Hepatocyte (in vitro differentiated cells): Measurements from ENCODE around the gene DPYD. TPM values are rescaled to one million over a fixed set of nuclear protein-coding genes. Genes with fewer than 3 reads are reported as not detected.

Experiments
- DNase-seq: peaks from one replicate; pipeline ENCODE4 v3.0.0-alpha.2; 2016; ENCODE audit warnings: low spot score
- H2AFZ ChIP-seq: fragments of 200-600 bp; sonication (generic); 2 replicates; pipeline ENCODE4 v1.6.0; 2016; ENCODE audit warnings: antibody characterized with exemption, mild to moderate bottlenecking
- H3K27ac ChIP-seq: fragments of 200-600 bp; sonication (generic); 2 replicates; pipeline ENCODE4 v1.5.1; 2016; ENCODE audit warnings: mild to moderate bottlenecking
- H3K27me3 ChIP-seq: fragments of 200-600 bp; sonication (generic); 2 replicates; pipeline ENCODE4 v1.6.1; 2016
- H3K36me3 ChIP-seq: fragments of 200-600 bp; sonication (generic); replicated peaks from 2 replicates; pipeline ENCODE4 v1.5.1; 2016; ENCODE audit warnings: low read depth; ENCODE audit not compliant: insufficient read depth
- H3K4me1 ChIP-seq: fragments of 200-600 bp; sonication (generic); 2 replicates; pipeline ENCODE4 v1.5.1; 2016; ENCODE audit warnings: mild to moderate bottlenecking, moderate library complexity; ENCODE audit not compliant: insufficient read depth
- H3K4me2 ChIP-seq: fragments of 200-600 bp; sonication (generic); 2 replicates; pipeline ENCODE4 v1.6.0; 2016
- H3K4me3 ChIP-seq: fragments of 200-600 bp; sonication (generic); 2 replicates; pipeline ENCODE4 v1.5.1; 2016; ENCODE audit warnings: mild to moderate bottlenecking
- H3K79me2 ChIP-seq: fragments of 200-600 bp; sonication (generic); 2 replicates; pipeline ENCODE4 v1.6.0; 2017; ENCODE audit warnings: mild to moderate bottlenecking
- H3K9me2 ChIP-seq: fragments of 200-600 bp; sonication (generic); replicated peaks from 2 replicates; pipeline ENCODE4 v1.6.0; 2017; ENCODE audit warnings: mild to moderate bottlenecking; ENCODE audit not compliant: insufficient read depth
- H3K9me3 ChIP-seq: fragments of 200-600 bp; sonication (generic); 2 replicates; pipeline ENCODE4 v1.5.1; 2016; ENCODE audit warnings: low read depth, mild to moderate bottlenecking
- H4K20me1 ChIP-seq: fragments of 200-600 bp; sonication (generic); 2 replicates; pipeline ENCODE4 v1.6.0; 2016; ENCODE audit warnings: mild to moderate bottlenecking; ENCODE audit not compliant: insufficient read depth, poor library complexity, severe bottlenecking
- EZH2 ChIP-seq: fragments of 200-600 bp; sonication (generic); IDR thresholded peaks from 2 replicates; pipeline ENCODE4 v1.6.1; 2016; ENCODE audit warnings: antibody characterized with exemption, mild to moderate bottlenecking, borderline replicate concordance
- EZH2phosphoT487 ChIP-seq: fragments of 200-600 bp; sonication (generic); IDR thresholded peaks from one replicate; pipeline ENCODE4 v1.6.1; 2018; ENCODE audit warnings: antibody characterized with exemption, mild to moderate bottlenecking, low read depth, moderate library complexity; ENCODE audit not compliant: unreplicated experiment, severe bottlenecking
- WGBS: methylation state at CpG from one replicate; pipeline ENCODE4 v1.1.6; 2016; ENCODE audit warnings: low lambda C conversion rate; ENCODE audit errors: missing lambda C conversion rate; 5-methylcytosine and 5-hydroxymethylcytosine counted together
- polyA plus RNA-seq: library from polyadenylated mRNA; unstranded; fragments of >200 nt; fragmentation: Nextera tagmentation; extraction: Ambion mirVana; gene quantifications from 2 replicates; pipeline ENCODE4 v1.2.1, GENCODE V29; 2016
- total RNA-seq: library from RNA; depleted of rRNA; stranded (reverse); fragments of >200 nt; gene quantifications from 2 replicates; pipeline ENCODE4 v1.2.3, GENCODE V29; 2014
- TF ChIP-seq, protein P1 (sequence below): fragments of 200-600 bp; sonication (generic); IDR thresholded peaks from 2 replicates; pipeline ENCODE4 v1.5.1; 2016; ENCODE audit warnings: antibody characterized with exemption, mild to moderate bottlenecking; ENCODE audit not compliant: poor library complexity

The DPYD gene
- total and polyA plus RNA-seq, 2 experiments from 2014 or later: 7.5 to 21.8 TPM

GRCh38 chr1:97128426-97128825 is 792.4 kb downstream of the DPYD start:
- WGBS: 62% methylated on average over 3 of the region's 3 CpGs
- Histone ChIP-seq H3K4me3 (no peak overlapping the region), H3K27me3 (no peaks in the 10 kb centered on the region), H3K4me2 (no peak overlapping the region), H3K79me2 (no peaks in the 10 kb centered on the region), H3K4me1 (no peaks in the 10 kb centered on the region), H2AFZ (no peak overlapping the region), H3K9me3 (no peaks in the 10 kb centered on the region), H3K27ac (no peak overlapping the region), H3K36me3 (no peaks in the 10 kb centered on the region), H3K9me2 (no peaks in the 10 kb centered on the region), H4K20me1 (no peaks in the 10 kb centered on the region)
- DNase-seq: no peak
- TF ChIP-seq EZH2phosphoT487: no peak
- TF ChIP-seq, protein P1, sequence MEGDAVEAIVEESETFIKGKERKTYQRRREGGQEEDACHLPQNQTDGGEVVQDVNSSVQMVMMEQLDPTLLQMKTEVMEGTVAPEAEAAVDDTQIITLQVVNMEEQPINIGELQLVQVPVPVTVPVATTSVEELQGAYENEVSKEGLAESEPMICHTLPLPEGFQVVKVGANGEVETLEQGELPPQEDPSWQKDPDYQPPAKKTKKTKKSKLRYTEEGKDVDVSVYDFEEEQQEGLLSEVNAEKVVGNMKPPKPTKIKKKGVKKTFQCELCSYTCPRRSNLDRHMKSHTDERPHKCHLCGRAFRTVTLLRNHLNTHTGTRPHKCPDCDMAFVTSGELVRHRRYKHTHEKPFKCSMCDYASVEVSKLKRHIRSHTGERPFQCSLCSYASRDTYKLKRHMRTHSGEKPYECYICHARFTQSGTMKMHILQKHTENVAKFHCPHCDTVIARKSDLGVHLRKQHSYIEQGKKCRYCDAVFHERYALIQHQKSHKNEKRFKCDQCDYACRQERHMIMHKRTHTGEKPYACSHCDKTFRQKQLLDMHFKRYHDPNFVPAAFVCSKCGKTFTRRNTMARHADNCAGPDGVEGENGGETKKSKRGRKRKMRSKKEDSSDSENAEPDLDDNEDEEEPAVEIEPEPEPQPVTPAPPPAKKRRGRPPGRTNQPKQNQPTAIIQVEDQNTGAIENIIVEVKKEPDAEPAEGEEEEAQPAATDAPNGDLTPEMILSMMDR: no peak
- TF ChIP-seq EZH2: no peak

GRCh38 chr1:97123717-97124431 is 797.0 kb downstream of the DPYD start:
- Histone ChIP-seq H3K36me3 (no peaks in the 10 kb centered on the region), H3K27ac (no peak overlapping the region), H3K9me2 (no peaks in the 10 kb centered on the region), H3K4me3 (no peak overlapping the region), H2AFZ (no peak overlapping the region), H3K27me3 (no peaks in the 10 kb centered on the region), H4K20me1 (no peaks in the 10 kb centered on the region), H3K4me2 (no peak overlapping the region), H3K4me1 (no peaks in the 10 kb centered on the region), H3K9me3 (no peaks in the 10 kb centered on the region), H3K79me2 (no peaks in the 10 kb centered on the region)
- WGBS: 91% methylated on average over 3 of the region's 3 CpGs
- TF ChIP-seq EZH2 (no peak), EZH2phosphoT487 (no peak)
- TF ChIP-seq, protein P1: no peak
- DNase-seq: no peak

DNA sequence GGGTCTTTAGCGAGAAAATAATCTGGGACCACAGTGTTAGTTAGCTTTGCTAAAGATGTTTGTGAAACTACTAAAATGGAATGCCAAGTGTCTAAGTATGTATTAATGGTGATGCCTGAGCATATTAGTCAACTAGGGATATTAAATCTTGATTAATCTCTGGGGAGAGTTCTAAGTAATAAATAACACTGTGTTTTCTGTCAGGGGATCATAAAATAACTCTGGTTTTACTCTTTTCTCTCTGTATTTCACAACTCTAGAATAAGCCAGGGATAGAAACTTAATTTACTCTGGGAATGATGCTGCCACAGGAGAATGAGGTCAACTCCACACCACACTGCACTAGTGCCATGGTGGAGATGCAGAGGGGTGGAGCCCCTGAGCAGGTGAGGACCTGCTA is 800.0 kb downstream of the DPYD start:
- H3K9me2 ChIP-seq: no peaks in the 10 kb centered on the region
- H4K20me1 ChIP-seq: no peaks in the 10 kb centered on the region
- no peaks in the 10 kb centered on the region for H3K27me3 ChIP-seq
- no peak overlapping the region for H2AFZ ChIP-seq
- H3K9me3 ChIP-seq: no peaks in the 10 kb centered on the region
- WGBS: 88% methylated on average over 1 of the region's 1 CpG
- TF ChIP-seq, protein P1: no peak
- TF ChIP-seq EZH2: no peak
- TF ChIP-seq EZH2phosphoT487: no peak
- no peak overlapping the region for H3K4me3 ChIP-seq
- H3K79me2 ChIP-seq: no peaks in the 10 kb centered on the region
- H3K36me3 ChIP-seq: no peaks in the 10 kb centered on the region
- no peak overlapping the region for H3K4me2 ChIP-seq
- DNase-seq: no peak
- no peak overlapping the region for H3K27ac ChIP-seq
- no peaks in the 10 kb centered on the region for H3K4me1 ChIP-seq
